WERI-Rb-1 (cell line): ENCODE measurements around the gene DBP.

ENCODE experiments used
- DNase-seq: peaks from one replicate; pipeline ENCODE4 v3.0.0-alpha.2; 2020
- H3K27ac ChIP-seq: fragments of 250-450 bp; sonication (Bioruptor Pico); 2 replicates; pipeline ENCODE4 v1.5.1; 2020; ENCODE audit warnings: mild to moderate bottlenecking, moderate library complexity
- H3K27me3 ChIP-seq: fragments of 250-450 bp; sonication (Bioruptor Pico); 2 replicates; pipeline ENCODE4 v1.5.1; 2021; ENCODE audit warnings: mild to moderate bottlenecking, low read depth, moderate library complexity; ENCODE audit not compliant: insufficient read depth, severe bottlenecking
- H3K36me3 ChIP-seq: fragments of 250-450 bp; sonication (Bioruptor Pico); 2 replicates; pipeline ENCODE4 v1.5.1; 2020; ENCODE audit warnings: mild to moderate bottlenecking, moderate library complexity
- H3K4me3 ChIP-seq: 2 replicates; pipeline ENCODE4 v1.5.1; 2011; ENCODE audit warnings: low read depth, mild to moderate bottlenecking, control low read depth, low read length
- H3K9me3 ChIP-seq: fragments of 250-450 bp; sonication (Bioruptor Pico); 2 replicates; pipeline ENCODE4 v1.5.1; 2021; ENCODE audit warnings: mild to moderate bottlenecking, moderate library complexity; ENCODE audit not compliant: severe bottlenecking
- CTCF ChIP-seq: IDR thresholded peaks from 2 replicates; pipeline ENCODE4 v1.5.1; 2011; ENCODE audit warnings: low read depth, mild to moderate bottlenecking, control low read depth, inconsistent platforms, low read length

Gene DBP

GRCh38 chr19:48600679-48601417, 36.3 kb downstream of the DBP start:
- H3K9me3 ChIP-seq = no peaks in the 10 kb centered on the region
- no peak for DNase-seq
- H3K4me3 ChIP-seq = no peak overlapping the region
- no peaks in the 10 kb centered on the region for H3K27me3 ChIP-seq
- TF ChIP-seq CTCF = no peak
- H3K27ac ChIP-seq = no peak overlapping the region
- no peaks in the 10 kb centered on the region for H3K36me3 ChIP-seq

DNA sequence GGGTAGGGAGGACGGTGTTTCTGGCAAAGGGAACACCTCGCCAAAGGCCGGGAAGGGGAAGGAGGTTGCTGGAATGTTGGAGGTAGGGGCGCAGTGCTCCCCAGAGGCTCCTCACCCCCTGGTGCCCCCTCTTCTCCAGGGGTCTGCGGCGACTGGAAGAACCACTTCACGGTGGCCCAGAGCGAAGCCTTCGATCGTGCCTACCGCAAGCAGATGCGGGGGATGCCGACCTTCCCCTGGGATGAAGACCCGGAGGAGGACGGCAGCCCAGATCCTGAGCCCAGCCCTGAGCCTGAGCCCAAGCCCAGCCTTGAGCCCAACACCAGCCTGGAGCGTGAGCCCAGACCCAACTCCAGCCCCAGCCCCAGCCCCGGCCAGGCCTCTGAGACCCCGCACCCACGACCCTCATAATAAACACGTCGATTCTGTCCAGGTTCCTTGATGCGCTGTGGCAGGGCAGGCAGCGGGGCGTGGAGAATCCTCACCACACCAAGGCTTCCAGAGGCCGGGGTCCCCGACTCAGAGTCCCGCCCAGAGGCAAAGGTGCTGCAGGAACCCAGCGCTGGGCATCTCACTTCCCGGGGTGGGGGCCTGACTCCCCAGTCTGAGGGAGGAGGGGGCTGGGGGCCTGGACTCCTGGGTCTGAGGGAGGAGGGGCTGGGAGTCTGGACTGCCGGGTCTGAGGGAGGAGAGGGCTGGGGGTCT, 38.0 kb downstream of the DBP start:
- no peak for DNase-seq

GRCh38 chr19:48596679-48597465, 40.3 kb downstream of the DBP start:
- Histone ChIP-seq H3K9me3 (no peaks in the 10 kb centered on the region), H3K27ac (no peak overlapping the region), H3K4me3 (no peak overlapping the region), H3K36me3 (no peaks in the 10 kb centered on the region), H3K27me3 (no peaks in the 10 kb centered on the region)
- TF ChIP-seq CTCF = no peak
- no peak for DNase-seq

More for the DNA sequence above, 38.0 kb downstream of the DBP start:
- Histone ChIP-seq H3K27ac (no peak overlapping the region), H3K9me3 (no peaks in the 10 kb centered on the region), H3K4me3 (no peak overlapping the region), H3K27me3 (no peaks in the 10 kb centered on the region), H3K36me3 (no peaks in the 10 kb centered on the region)
- no peak for TF ChIP-seq CTCF

DNA sequence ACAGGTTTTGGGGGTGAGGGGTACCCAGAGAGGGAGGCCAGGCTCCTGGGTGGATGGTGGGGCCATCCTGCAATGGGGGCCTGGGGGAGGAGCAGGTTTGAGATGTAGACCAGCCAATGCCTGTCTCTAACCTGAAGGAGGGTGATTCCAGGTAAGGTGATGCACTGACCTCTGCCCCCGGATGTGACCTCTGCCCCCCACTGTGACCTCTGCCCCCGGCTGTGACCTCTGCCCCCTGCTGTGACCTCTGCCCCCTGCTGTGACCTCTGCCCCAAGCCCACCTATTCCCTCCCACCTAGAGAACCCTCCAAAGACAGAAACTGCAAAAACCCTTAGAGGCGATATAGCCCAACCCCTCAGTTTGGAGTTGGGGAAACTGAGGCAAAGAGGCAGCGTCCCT, 40.9 kb downstream of the DBP start:
- no peak overlapping the region for H3K27ac ChIP-seq
- H3K36me3 ChIP-seq = no peaks in the 10 kb centered on the region
- H3K4me3 ChIP-seq = no peak overlapping the region
- no peaks in the 10 kb centered on the region for H3K27me3 ChIP-seq
- no peaks in the 10 kb centered on the region for H3K9me3 ChIP-seq
- DNase-seq = no peak
- no peak for TF ChIP-seq CTCF

- no peak overlapping the region for H3K27ac ChIP-seq
- H3K9me3 ChIP-seq = no peaks in the 10 kb centered on the region
- no peaks in the 10 kb centered on the region for H3K27me3 ChIP-seq
- DNase-seq = no peak
- no peak for TF ChIP-seq CTCF
- H3K36me3 ChIP-seq = no peaks in the 10 kb centered on the region
- H3K4me3 ChIP-seq = no peak overlapping the region
Observed at GRCh38 chr19:48595833-48596232, 41.3 kb downstream of the DBP start.
